SK-N-SH treated with all-trans-retinoic acid at 6 μM for 48 hours (cell line): ENCODE results near the gene METTL3.

Source experiments
- ATAC-seq: fragments of 200-7000 bp; cut with Tn5 transposase; 3 replicates; pipeline ENCODE4 v1.9.1; 2020; ENCODE audit warnings: mild to moderate bottlenecking, moderate library complexity
- BACH2 ChIP-seq: fragments of 250-450 bp; sonication (Bioruptor Pico); IDR thresholded peaks from 2 replicates; pipeline ENCODE4 v1.9.0; 2021; ENCODE audit warnings: mild to moderate bottlenecking, borderline replicate concordance
- CSDC2 ChIP-seq: fragments of 250-450 bp; sonication (Bioruptor Pico); IDR thresholded peaks from 2 replicates; pipeline ENCODE4 v1.5.0; 2020; ENCODE audit warnings: mild to moderate bottlenecking, moderate library complexity
- CSRNP3 ChIP-seq: fragments of 250-450 bp; sonication (Bioruptor Pico); IDR thresholded peaks from 2 replicates; pipeline ENCODE4 v1.5.1; 2021; ENCODE audit warnings: mild to moderate bottlenecking, moderate library complexity
- ESRRG ChIP-seq: fragments of 250-450 bp; sonication (Bioruptor Pico); IDR thresholded peaks from 2 replicates; pipeline ENCODE4 v1.6.1; 2021; ENCODE audit warnings: mild to moderate bottlenecking
- GLIS3 ChIP-seq: fragments of 250-450 bp; sonication (Bioruptor Pico); IDR thresholded peaks from 2 replicates; pipeline ENCODE4 v1.5.0; 2020; ENCODE audit warnings: mild to moderate bottlenecking, moderate library complexity
- ISL1 ChIP-seq: fragments of 250-450 bp; sonication (Bioruptor Pico); IDR thresholded peaks from 2 replicates; pipeline ENCODE4 v2.1.2; 2022; ENCODE audit warnings: mild to moderate bottlenecking, moderate library complexity
- OSR1 ChIP-seq: fragments of 250-450 bp; sonication (Bioruptor Pico); IDR thresholded peaks from 2 replicates; pipeline ENCODE4 v1.8.0; 2022; ENCODE audit warnings: moderate library complexity, mild to moderate bottlenecking, inconsistent platforms
- POU6F1 ChIP-seq: fragments of 250-450 bp; sonication (Bioruptor Pico); IDR thresholded peaks from 2 replicates; pipeline ENCODE4 v1.8.0; 2021; ENCODE audit warnings: low read depth, mild to moderate bottlenecking, moderate library complexity, borderline replicate concordance
- RARB ChIP-seq: fragments of 250-450 bp; sonication (Bioruptor Pico); IDR thresholded peaks from 2 replicates; pipeline ENCODE4 v1.8.0; 2021; ENCODE audit warnings: mild to moderate bottlenecking, moderate library complexity
- SNAI2 ChIP-seq: fragments of 250-450 bp; sonication (Bioruptor Pico); IDR thresholded peaks from 2 replicates; pipeline ENCODE4 v1.5.0; 2020; ENCODE audit warnings: mild to moderate bottlenecking, moderate library complexity
- TCF4 ChIP-seq: fragments of 250-450 bp; sonication (Bioruptor Pico); IDR thresholded peaks from 2 replicates; pipeline ENCODE4 v1.8.0; 2021; ENCODE audit warnings: mild to moderate bottlenecking, moderate library complexity, borderline replicate concordance
- TOX ChIP-seq: fragments of 250-450 bp; sonication (Bioruptor Pico); IDR thresholded peaks from 2 replicates; pipeline ENCODE4 v1.8.0; 2021; ENCODE audit warnings: mild to moderate bottlenecking, moderate library complexity, borderline replicate concordance
- TSHZ2 ChIP-seq: fragments of 250-450 bp; sonication (Bioruptor Pico); IDR thresholded peaks from 2 replicates; pipeline ENCODE4 v1.5.0; 2020; ENCODE audit warnings: mild to moderate bottlenecking, moderate library complexity
- ZC3H10 ChIP-seq: fragments of 250-450 bp; sonication (Bioruptor Pico); IDR thresholded peaks from 2 replicates; pipeline ENCODE4 v1.5.1; 2021; ENCODE audit warnings: mild to moderate bottlenecking, moderate library complexity
- ZFP3 ChIP-seq: fragments of 250-450 bp; sonication (Bioruptor Pico); IDR thresholded peaks from 2 replicates; pipeline ENCODE4 v1.5.0; 2020; ENCODE audit warnings: mild to moderate bottlenecking, moderate library complexity
- ZFP30 ChIP-seq: fragments of 450-650 bp; formaldehyde crosslinking; IDR thresholded peaks from 2 replicates; pipeline ENCODE4 v1.5.0; 2022; ENCODE audit warnings: mild to moderate bottlenecking, moderate library complexity
- ZNF565 ChIP-seq: fragments of 450-650 bp; formaldehyde crosslinking; conservative IDR thresholded peaks from 2 replicates; pipeline ENCODE4 v1.5.0; 2020; ENCODE audit warnings: low read depth, mild to moderate bottlenecking, moderate library complexity
- ZNF70 ChIP-seq: fragments of 450-650 bp; formaldehyde crosslinking; IDR thresholded peaks from 2 replicates; pipeline ENCODE4 v1.5.0; 2020; ENCODE audit warnings: mild to moderate bottlenecking, moderate library complexity
- ZNF8 ChIP-seq: fragments of 450-650 bp; formaldehyde crosslinking; IDR thresholded peaks from 2 replicates; pipeline ENCODE4 v1.5.0; 2020; ENCODE audit warnings: mild to moderate bottlenecking, moderate library complexity

The METTL3 gene

GRCh38 chr14:21467616-21468015 is 43.5 kb downstream of the METTL3 start:
- TF ChIP-seq RARB (CRISPR knock-in tag): no peak
- TF ChIP-seq TSHZ2: no peak
- no peak for TF ChIP-seq TCF4 (CRISPR knock-in tag)
- TF ChIP-seq ESRRG: no peak
- ATAC-seq: peak; percentile 76

GRCh38 chr14:21455912-21456667 is 55.0 kb downstream of the METTL3 start, which contains the start of gene CHD8:
Gene CHD8, minus strand, starts transcription at chr14:21456123. Its CDS starts 24,480 bp downstream, at chr14:21431643.
- no peak for TF ChIP-seq POU6F1
- TF ChIP-seq ZNF8 (CRISPR knock-in tag): no peak
- no peak for TF ChIP-seq CSRNP3 (CRISPR knock-in tag)
- TF ChIP-seq OSR1 (CRISPR knock-in tag): no peak
- TF ChIP-seq SNAI2 (CRISPR knock-in tag): no peak
- TF ChIP-seq ZC3H10 (CRISPR knock-in tag): no peak
- TF ChIP-seq CSDC2: no peak
- 0 out of 2 replicates have a peak, but pooled peaks have one; percentile 14 for TF ChIP-seq TSHZ2
- no peak for TF ChIP-seq ZFP30
- TF ChIP-seq, all 23 proteins: peak for 1
- ATAC-seq: peak; percentile 99

GRCh38 chr14:21455592-21455911 is 55.6 kb downstream of the METTL3 start:
- peak; percentile 60 for ATAC-seq
- TF ChIP-seq ZC3H10 (CRISPR knock-in tag): no peak
- TF ChIP-seq ZFP3: 0 out of 2 replicates have a peak, but pooled peaks have one; percentile 11
- no peak for TF ChIP-seq TOX (CRISPR knock-in tag)
- no peak for TF ChIP-seq ZNF8 (CRISPR knock-in tag)
- no peak for TF ChIP-seq ISL1

GRCh38 chr14:21454843-21455544 is 56.1 kb downstream of the METTL3 start:
- peak; percentile 14 for ATAC-seq
- no peak for TF ChIP-seq CSDC2
- TF ChIP-seq BACH2 (CRISPR knock-in tag): no peak
- no peak for TF ChIP-seq ZNF565
- no peak for TF ChIP-seq TOX (CRISPR knock-in tag)
- TF ChIP-seq ZNF8 (CRISPR knock-in tag): no peak
- TF ChIP-seq POU6F1: no peak
- no peak for TF ChIP-seq TSHZ2
- no peak for TF ChIP-seq ZNF70
- no peak for TF ChIP-seq ISL1
- TF ChIP-seq ZFP30: no peak
- no peak for TF ChIP-seq CSRNP3 (CRISPR knock-in tag)
- no peak for TF ChIP-seq GLIS3 (CRISPR knock-in tag)
- no peak for TF ChIP-seq RARB (CRISPR knock-in tag)
